SK-N-SH treated with all-trans-retinoic acid at 6 μM for 48 hours (cell line): ENCODE results near the gene SMIM13.

Experiments used
- ARNTL ChIP-seq: fragments of 450-650 bp; formaldehyde crosslinking; IDR thresholded peaks from 2 replicates; pipeline ENCODE4 v1.5.0; 2020; ENCODE audit warnings: low read depth, mild to moderate bottlenecking, moderate library complexity, borderline replicate concordance
- GLIS3 ChIP-seq: fragments of 250-450 bp; sonication (Bioruptor Pico); IDR thresholded peaks from 2 replicates; pipeline ENCODE4 v1.5.0; 2020; ENCODE audit warnings: mild to moderate bottlenecking, moderate library complexity
- PATZ1 ChIP-seq: fragments of 250-450 bp; sonication (Bioruptor Pico); IDR thresholded peaks from 2 replicates; pipeline ENCODE4 v1.8.0; 2020; ENCODE audit warnings: mild to moderate bottlenecking, moderate library complexity, borderline replicate concordance
- PPARA ChIP-seq: fragments of 250-450 bp; sonication (Bioruptor Pico); IDR thresholded peaks from 2 replicates; pipeline ENCODE4 v1.5.0; 2020; ENCODE audit warnings: mild to moderate bottlenecking, borderline replicate concordance
- RARB ChIP-seq: fragments of 250-450 bp; sonication (Bioruptor Pico); IDR thresholded peaks from 2 replicates; pipeline ENCODE4 v1.8.0; 2021; ENCODE audit warnings: mild to moderate bottlenecking, moderate library complexity
- TOX ChIP-seq: fragments of 250-450 bp; sonication (Bioruptor Pico); IDR thresholded peaks from 2 replicates; pipeline ENCODE4 v1.8.0; 2021; ENCODE audit warnings: mild to moderate bottlenecking, moderate library complexity, borderline replicate concordance
- ZC3H10 ChIP-seq: fragments of 250-450 bp; sonication (Bioruptor Pico); IDR thresholded peaks from 2 replicates; pipeline ENCODE4 v1.5.1; 2021; ENCODE audit warnings: mild to moderate bottlenecking, moderate library complexity
- ZFP3 ChIP-seq: fragments of 250-450 bp; sonication (Bioruptor Pico); IDR thresholded peaks from 2 replicates; pipeline ENCODE4 v1.5.0; 2020; ENCODE audit warnings: mild to moderate bottlenecking, moderate library complexity
- ZFP30 ChIP-seq: fragments of 450-650 bp; formaldehyde crosslinking; IDR thresholded peaks from 2 replicates; pipeline ENCODE4 v1.5.0; 2022; ENCODE audit warnings: mild to moderate bottlenecking, moderate library complexity
- ZNF565 ChIP-seq: fragments of 450-650 bp; formaldehyde crosslinking; conservative IDR thresholded peaks from 2 replicates; pipeline ENCODE4 v1.5.0; 2020; ENCODE audit warnings: low read depth, mild to moderate bottlenecking, moderate library complexity
- ZNF70 ChIP-seq: fragments of 450-650 bp; formaldehyde crosslinking; IDR thresholded peaks from 2 replicates; pipeline ENCODE4 v1.5.0; 2020; ENCODE audit warnings: mild to moderate bottlenecking, moderate library complexity
- ZNF8 ChIP-seq: fragments of 450-650 bp; formaldehyde crosslinking; IDR thresholded peaks from 2 replicates; pipeline ENCODE4 v1.5.0; 2020; ENCODE audit warnings: mild to moderate bottlenecking, moderate library complexity
- TF ChIP-seq, protein P1 (sequence below): fragments of 250-450 bp; sonication (Bioruptor Pico); IDR thresholded peaks from 2 replicates; pipeline ENCODE4 v1.5.1; 2020; ENCODE audit warnings: low read depth, mild to moderate bottlenecking, moderate library complexity

GRCh38 chr6:11080296-11080695 is 13.3 kb upstream of the SMIM13 start:
- TF ChIP-seq PATZ1 (CRISPR knock-in tag) = no peak
- TF ChIP-seq RARB (CRISPR knock-in tag) = no peak
- TF ChIP-seq ZNF70 (CRISPR knock-in tag) = no peak
- TF ChIP-seq GLIS3 = no peak
- no peak for TF ChIP-seq TOX
- TF ChIP-seq ZNF8 (CRISPR knock-in tag) = no peak
- TF ChIP-seq, protein P1, sequence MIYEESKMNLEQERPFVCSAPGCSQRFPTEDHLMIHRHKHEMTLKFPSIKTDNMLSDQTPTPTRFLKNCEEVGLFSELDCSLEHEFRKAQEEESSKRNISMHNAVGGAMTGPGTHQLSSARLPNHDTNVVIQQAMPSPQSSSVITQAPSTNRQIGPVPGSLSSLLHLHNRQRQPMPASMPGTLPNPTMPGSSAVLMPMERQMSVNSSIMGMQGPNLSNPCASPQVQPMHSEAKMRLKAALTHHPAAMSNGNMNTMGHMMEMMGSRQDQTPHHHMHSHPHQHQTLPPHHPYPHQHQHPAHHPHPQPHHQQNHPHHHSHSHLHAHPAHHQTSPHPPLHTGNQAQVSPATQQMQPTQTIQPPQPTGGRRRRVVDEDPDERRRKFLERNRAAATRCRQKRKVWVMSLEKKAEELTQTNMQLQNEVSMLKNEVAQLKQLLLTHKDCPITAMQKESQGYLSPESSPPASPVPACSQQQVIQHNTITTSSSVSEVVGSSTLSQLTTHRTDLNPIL (CRISPR knock-in tag) = no peak
- TF ChIP-seq ZFP30 (CRISPR knock-in tag) = no peak
- no peak for TF ChIP-seq ARNTL (CRISPR knock-in tag)
- no peak for TF ChIP-seq ZNF565 (CRISPR knock-in tag)
- no peak for TF ChIP-seq ZC3H10 (CRISPR knock-in tag)
- no peak for TF ChIP-seq PPARA (CRISPR knock-in tag)
- TF ChIP-seq ZFP3 (CRISPR knock-in tag) = no peak
